Measurements from ENCODE around the gene DDX20.

DNA sequence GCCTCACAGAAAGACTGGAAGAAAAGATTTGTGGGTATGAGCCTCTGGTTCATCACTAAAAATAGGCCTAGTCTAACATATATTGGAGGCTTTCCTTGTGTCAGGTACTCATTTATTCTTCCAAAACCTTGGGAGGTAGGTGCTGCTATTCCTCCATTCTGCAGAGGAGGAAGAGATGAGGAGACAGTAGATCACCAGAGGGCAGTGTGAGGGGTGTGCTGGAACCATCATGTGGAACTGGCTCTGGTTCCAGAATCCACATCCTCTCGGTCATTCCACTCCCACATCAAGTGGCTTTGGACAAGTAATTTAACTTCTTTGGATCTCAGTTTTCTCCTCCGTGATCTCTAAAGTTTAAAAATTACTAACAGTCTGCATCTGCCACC is 9.1 kb upstream of the DDX20 start:
- TF ChIP-seq, protein P1, sequence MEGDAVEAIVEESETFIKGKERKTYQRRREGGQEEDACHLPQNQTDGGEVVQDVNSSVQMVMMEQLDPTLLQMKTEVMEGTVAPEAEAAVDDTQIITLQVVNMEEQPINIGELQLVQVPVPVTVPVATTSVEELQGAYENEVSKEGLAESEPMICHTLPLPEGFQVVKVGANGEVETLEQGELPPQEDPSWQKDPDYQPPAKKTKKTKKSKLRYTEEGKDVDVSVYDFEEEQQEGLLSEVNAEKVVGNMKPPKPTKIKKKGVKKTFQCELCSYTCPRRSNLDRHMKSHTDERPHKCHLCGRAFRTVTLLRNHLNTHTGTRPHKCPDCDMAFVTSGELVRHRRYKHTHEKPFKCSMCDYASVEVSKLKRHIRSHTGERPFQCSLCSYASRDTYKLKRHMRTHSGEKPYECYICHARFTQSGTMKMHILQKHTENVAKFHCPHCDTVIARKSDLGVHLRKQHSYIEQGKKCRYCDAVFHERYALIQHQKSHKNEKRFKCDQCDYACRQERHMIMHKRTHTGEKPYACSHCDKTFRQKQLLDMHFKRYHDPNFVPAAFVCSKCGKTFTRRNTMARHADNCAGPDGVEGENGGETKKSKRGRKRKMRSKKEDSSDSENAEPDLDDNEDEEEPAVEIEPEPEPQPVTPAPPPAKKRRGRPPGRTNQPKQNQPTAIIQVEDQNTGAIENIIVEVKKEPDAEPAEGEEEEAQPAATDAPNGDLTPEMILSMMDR (IDR thresholded peaks at IDR 0.05; ENCODE audit: low read length), result no peak
- no peak for TF ChIP-seq EZH2 (IDR thresholded peaks at IDR 0.05; ENCODE audit: borderline replicate concordance, low read length)
